C1 segment of cervical spinal cord (tissue), 14 donors: ENCODE measurements around the gene GNPNAT1.
"Not testable (repeated sequence)": the region's sequence is repeated elsewhere in the genome, so short reads cannot be mapped to it uniquely, and the experiment has no call there.

Experiments used
- DNase-seq, 14 donors: peaks; one replicate each; lab custom pipeline; 2025; lab: John Stamatoyannopoulos, UW

Gene GNPNAT1

GRCh38 chr14:52729585-52729924, 61.9 kb downstream of the GNPNAT1 start:
- no peak for DNase-seq

- DNase-seq = not testable (repeated sequence)
Observed at GRCh38 chr14:52729035-52729434, 62.4 kb downstream of the GNPNAT1 start.

- not testable (repeated sequence) for DNase-seq
Observed at GRCh38 chr14:52727509-52727908, 63.9 kb downstream of the GNPNAT1 start.
